ENCODE measurements around the gene ALDH1A1.
"Not testable (repeated sequence)": the region's sequence is repeated elsewhere in the genome, so short reads cannot be mapped to it uniquely, and the experiment has no call there.

Gene ALDH1A1

GRCh38 chr9:72943844-72944462, 8.9 kb downstream of the ALDH1A1 start:
- DNase-seq (ENCODE audit: low read depth), result no peak

GRCh38 chr9:72942451-72942850, 10.4 kb downstream of the ALDH1A1 start:
- DNase-seq (ENCODE audit: low read depth), result no peak

- not testable (repeated sequence) for DNase-seq (ENCODE audit: low read depth)
Measured at GRCh38 chr9:72939581-72939980, 13.3 kb downstream of the ALDH1A1 start.

GRCh38 chr9:72937545-72937944, 15.3 kb downstream of the ALDH1A1 start:
- DNase-seq (ENCODE audit: low read depth), result no peak

- DNase-seq (ENCODE audit: low read depth), result no peak
Measured at GRCh38 chr9:72936679-72937078, 16.2 kb downstream of the ALDH1A1 start.

- DNase-seq (ENCODE audit: low read depth), result no peak
Measured at GRCh38 chr9:72936266-72936665, 16.6 kb downstream of the ALDH1A1 start.

- DNase-seq (ENCODE audit: low read depth), result no peak
Measured at GRCh38 chr9:72935595-72935994, 17.3 kb downstream of the ALDH1A1 start.

GRCh38 chr9:72933730-72934665, 18.9 kb downstream of the ALDH1A1 start:
- DNase-seq (ENCODE audit: low read depth), result no peak

- DNase-seq (ENCODE audit: low read depth), result no peak
Measured at GRCh38 chr9:72932619-72933018, 20.2 kb downstream of the ALDH1A1 start.

- DNase-seq (ENCODE audit: low read depth), result no peak
Measured at GRCh38 chr9:72931897-72932296, 21.0 kb downstream of the ALDH1A1 start.

GRCh38 chr9:72931437-72931836, 21.4 kb downstream of the ALDH1A1 start:
- DNase-seq (ENCODE audit: low read depth), result no peak

- no peak for DNase-seq (ENCODE audit: low read depth)
Measured at GRCh38 chr9:72930828-72931227, 22.0 kb downstream of the ALDH1A1 start.

- DNase-seq (ENCODE audit: low read depth), result no peak
Measured at GRCh38 chr9:72929542-72929941, 23.3 kb downstream of the ALDH1A1 start.

- DNase-seq (ENCODE audit: low read depth), result no peak
Measured at GRCh38 chr9:72928042-72928507, 24.8 kb downstream of the ALDH1A1 start.

GRCh38 chr9:72926506-72926905, 26.3 kb downstream of the ALDH1A1 start:
- no peak for DNase-seq (ENCODE audit: low read depth)

GRCh38 chr9:72925891-72926290, 27.0 kb downstream of the ALDH1A1 start:
- no peak for DNase-seq (ENCODE audit: low read depth)

- no peak for DNase-seq (ENCODE audit: low read depth)
Measured at GRCh38 chr9:72925126-72925789, 27.6 kb downstream of the ALDH1A1 start.

GRCh38 chr9:72924154-72924790, 28.6 kb downstream of the ALDH1A1 start:
- no peak for DNase-seq (ENCODE audit: low read depth)

- DNase-seq (ENCODE audit: low read depth), result no peak
Measured at GRCh38 chr9:72923077-72923476, 29.8 kb downstream of the ALDH1A1 start.

GRCh38 chr9:72921888-72922654, 30.8 kb downstream of the ALDH1A1 start:
- DNase-seq (ENCODE audit: low read depth), result no peak

- no peak for DNase-seq (ENCODE audit: low read depth)
Measured at GRCh38 chr9:72919246-72919945, 33.5 kb downstream of the ALDH1A1 start.

Data from stimulated activated CD8-positive, alpha-beta memory T cell treated with anti-CD3 and anti-CD28 coated beads, Interleukin-15, amount 100 ng/mL, for 1 hour (primary cell).